MM.1S (cell line): ENCODE data around the gene C17orf113.

Experiments used
- DNase-seq: peaks from one replicate; pipeline ENCODE4 v3.0.0-alpha.2; 2015
- H2AFZ ChIP-seq: fragments of 300-600 bp; sonication (generic); 2 replicates; pipeline ENCODE4 v1.6.0; 2016; ENCODE audit warnings: antibody characterized with exemption, low read length
- H3F3A ChIP-seq: fragments of 300-600 bp; sonication (generic); 2 replicates; pipeline ENCODE4 v1.6.1; 2016; ENCODE audit warnings: mild to moderate bottlenecking, antibody characterized with exemption, low read length, moderate library complexity, mixed read lengths; ENCODE audit not compliant: insufficient read depth
- H3K27ac ChIP-seq: fragments of 300-600 bp; sonication (generic); 2 replicates; pipeline ENCODE4 v1.5.1; 2016; ENCODE audit warnings: mild to moderate bottlenecking, low read length
- H3K27me3 ChIP-seq: fragments of 300-600 bp; sonication (generic); replicated peaks from 2 replicates; pipeline ENCODE4 v1.6.0; 2016; ENCODE audit warnings: low read length; ENCODE audit not compliant: insufficient read depth
- H3K36me3 ChIP-seq: fragments of 300-600 bp; sonication (generic); replicated peaks from 2 replicates; pipeline ENCODE4 v1.6.1; 2016; ENCODE audit warnings: mild to moderate bottlenecking, low read length, mixed read lengths; ENCODE audit not compliant: insufficient read depth
- H3K4me1 ChIP-seq: fragments of 300-600 bp; sonication (generic); 2 replicates; pipeline ENCODE4 v1.6.1; 2016; ENCODE audit warnings: low read length, mixed read lengths
- H3K4me2 ChIP-seq: fragments of 300-600 bp; sonication (generic); 2 replicates; pipeline ENCODE4 v1.6.0; 2016; ENCODE audit warnings: low read depth, low read length
- H3K4me3 ChIP-seq: fragments of 300-600 bp; sonication (generic); 2 replicates; pipeline ENCODE4 v1.5.1; 2016; ENCODE audit warnings: low read length, mixed read lengths
- H3K79me2 ChIP-seq: fragments of 300-600 bp; sonication (generic); 2 replicates; pipeline ENCODE4 v1.6.1; 2016; ENCODE audit warnings: mixed run types, low read length, mixed read lengths
- H3K9ac ChIP-seq: fragments of 300-600 bp; sonication (generic); 2 replicates; pipeline ENCODE4 v1.6.1; 2016; ENCODE audit warnings: low read length, mixed read lengths
- H3K9me2 ChIP-seq: fragments of 300-600 bp; sonication (generic); replicated peaks from 2 replicates; pipeline ENCODE4 v1.6.1; 2016; ENCODE audit warnings: mild to moderate bottlenecking, low read length, mixed read lengths; ENCODE audit not compliant: insufficient read depth
- H3K9me3 ChIP-seq: fragments of 300-600 bp; sonication (generic); replicated peaks from 2 replicates; pipeline ENCODE4 v1.6.1; 2016; ENCODE audit warnings: mild to moderate bottlenecking, low read length, mixed read lengths; ENCODE audit not compliant: insufficient read depth
- H4K20me1 ChIP-seq: fragments of 300-600 bp; sonication (generic); 2 replicates; pipeline ENCODE4 v1.6.1; 2016; ENCODE audit warnings: mild to moderate bottlenecking, low read length, moderate library complexity, mixed read lengths; ENCODE audit not compliant: insufficient read depth
- CTCF ChIP-seq: fragments of 300-600 bp; sonication (generic); IDR thresholded peaks from 2 replicates; pipeline ENCODE4 v1.5.1; 2016; ENCODE audit warnings: antibody characterized with exemption, low read length, mixed read lengths
- EZH2 ChIP-seq: fragments of 300-600 bp; sonication (generic); optimal IDR thresholded peaks from 2 replicates; pipeline ENCODE3; 2017; ENCODE audit warnings: low read depth, mild to moderate bottlenecking, antibody characterized with exemption, low read length, mixed read lengths
- EZH2phosphoT487 ChIP-seq: fragments of 300-600 bp; sonication (generic); IDR thresholded peaks from 2 replicates; pipeline ENCODE4 v1.6.1; 2018; ENCODE audit warnings: antibody characterized with exemption, low read length

C17orf113 gene

GRCh38 chr17:42059815-42060214, 9.4 kb upstream of the C17orf113 start:
- H3K4me1 ChIP-seq = peaks cover 15% of the 10 kb centered on the region
- H3F3A ChIP-seq = peaks cover 9% of the 10 kb centered on the region
- H3K79me2 ChIP-seq = no peaks in the 10 kb centered on the region
- H4K20me1 ChIP-seq = no peaks in the 10 kb centered on the region
- DNase-seq = no peak
- H3K27me3 ChIP-seq = no peaks in the 10 kb centered on the region; the same call in 1 of the 2 replicates
- no peak overlapping the region for H3K4me2 ChIP-seq
- H3K9ac ChIP-seq = no peak overlapping the region
- H3K4me3 ChIP-seq = no peak overlapping the region
- H3K9me3 ChIP-seq = no peaks in the 10 kb centered on the region
- no peaks in the 10 kb centered on the region for H3K9me2 ChIP-seq
- H2AFZ ChIP-seq = no peak overlapping the region
- H3K27ac ChIP-seq = no peak overlapping the region
- H3K36me3 ChIP-seq = no peaks in the 10 kb centered on the region
- TF ChIP-seq CTCF (no peak), EZH2 (no peak), EZH2phosphoT487 (no peak)

- TF ChIP-seq CTCF (no peak), EZH2 (no peak), EZH2phosphoT487 (no peak)
- peaks cover 2% of the 10 kb centered on the region for H3K4me1 ChIP-seq
- H3K27ac ChIP-seq = no peak overlapping the region
- no peaks in the 10 kb centered on the region for H4K20me1 ChIP-seq
- H3K9ac ChIP-seq = no peak overlapping the region
- H3K36me3 ChIP-seq = no peaks in the 10 kb centered on the region
- no peak overlapping the region for H3K4me2 ChIP-seq
- no peaks in the 10 kb centered on the region for H3K79me2 ChIP-seq
- H3K27me3 ChIP-seq = peaks cover 13% of the 10 kb centered on the region
- no peaks in the 10 kb centered on the region for H3K9me2 ChIP-seq
- no peak overlapping the region for H2AFZ ChIP-seq
- H3K9me3 ChIP-seq = no peaks in the 10 kb centered on the region
- no peak overlapping the region for H3K4me3 ChIP-seq
- H3F3A ChIP-seq = no peaks in the 10 kb centered on the region
- no peak for DNase-seq
Observed at GRCh38 chr17:42058063-42058462, 7.7 kb upstream of the C17orf113 start.

DNA sequence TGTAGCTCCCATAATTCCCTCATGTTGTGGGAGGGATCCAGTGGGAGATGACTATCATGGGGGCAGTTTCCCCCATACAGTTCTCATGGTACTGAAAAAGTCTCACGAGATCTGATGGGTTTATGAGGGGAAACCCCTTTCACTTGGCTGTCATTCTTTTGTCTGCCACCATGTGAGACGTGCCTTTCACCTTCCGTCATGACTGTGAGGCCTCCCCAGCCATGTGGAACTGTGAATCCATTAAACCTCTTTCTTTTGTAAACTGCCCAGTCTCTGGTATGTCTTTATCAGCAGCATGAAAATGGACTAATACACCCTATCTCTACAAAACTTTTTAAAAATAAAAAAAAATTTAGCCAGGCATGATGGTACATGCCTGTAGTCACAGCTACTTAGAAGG, 6.2 kb upstream of the C17orf113 start:
- H3K9me3 ChIP-seq = no peaks in the 10 kb centered on the region
- no peak overlapping the region for H3K4me3 ChIP-seq
- H4K20me1 ChIP-seq = no peaks in the 10 kb centered on the region
- H3K27ac ChIP-seq = no peak overlapping the region
- no peaks in the 10 kb centered on the region for H3F3A ChIP-seq
- peaks cover 26% of the 10 kb centered on the region for H3K27me3 ChIP-seq
- no peak overlapping the region for H2AFZ ChIP-seq
- H3K4me1 ChIP-seq = no peaks in the 10 kb centered on the region
- H3K9me2 ChIP-seq = no peaks in the 10 kb centered on the region
- no peak for DNase-seq
- H3K79me2 ChIP-seq = no peaks in the 10 kb centered on the region
- no peaks in the 10 kb centered on the region for H3K36me3 ChIP-seq
- no peak overlapping the region for H3K9ac ChIP-seq
- no peak overlapping the region for H3K4me2 ChIP-seq
- TF ChIP-seq CTCF = no peak
- no peak for TF ChIP-seq EZH2

DNA sequence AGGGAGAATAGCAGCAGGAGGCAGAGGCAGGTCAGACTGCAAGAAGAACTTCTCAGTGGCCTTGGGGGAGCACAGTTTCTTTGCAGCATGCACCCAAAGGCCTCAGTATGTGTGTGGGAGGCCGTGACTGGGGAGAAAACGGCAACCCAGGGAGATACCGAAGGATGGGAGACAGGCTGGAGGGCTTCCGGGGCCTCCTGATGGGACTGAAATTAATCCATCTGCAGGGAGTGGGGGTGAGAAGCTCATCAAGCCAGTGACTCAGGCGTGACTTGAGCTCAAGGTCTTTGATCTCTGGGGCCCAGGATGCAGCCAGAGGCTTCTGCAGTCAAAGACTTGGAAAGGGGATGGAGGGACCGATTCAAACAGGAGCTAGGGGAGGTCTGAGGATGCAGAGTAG, 5.1 kb upstream of the C17orf113 start:
- H2AFZ ChIP-seq = no peak overlapping the region
- no peak overlapping the region for H3K4me2 ChIP-seq
- H3K9ac ChIP-seq = no peak overlapping the region
- H3K27ac ChIP-seq = no peak overlapping the region
- H3K4me3 ChIP-seq = no peak overlapping the region
- no peak for TF ChIP-seq EZH2phosphoT487
- TF ChIP-seq CTCF = no peak
- TF ChIP-seq EZH2 = no peak
- H3K9me3 ChIP-seq = no peaks in the 10 kb centered on the region
- peaks cover 34% of the 10 kb centered on the region for H3K27me3 ChIP-seq
- no peaks in the 10 kb centered on the region for H3K9me2 ChIP-seq
- no peaks in the 10 kb centered on the region for H4K20me1 ChIP-seq
- no peaks in the 10 kb centered on the region for H3K36me3 ChIP-seq
- no peaks in the 10 kb centered on the region for H3K4me1 ChIP-seq
- H3K79me2 ChIP-seq = no peaks in the 10 kb centered on the region
- DNase-seq = no peak
- no peaks in the 10 kb centered on the region for H3F3A ChIP-seq
